ENCODE data around the gene CHAD.

CHAD gene

GRCh38 chr17:50461550-50462132 lies 7.0 kb downstream of the CHAD start:
- Histone ChIP-seq H3K4me1 (ENCODE audit: insufficient read depth, low read length, poor library complexity, severe bottlenecking) (no peaks in the 10 kb centered on the region), H4K20me1 (ENCODE audit: insufficient read depth, low read length, poor library complexity, severe bottlenecking) (no peaks in the 10 kb centered on the region), H3K4me2 (ENCODE audit: low read depth, low read length, poor library complexity, severe bottlenecking) (no peak overlapping the region), H3K9me3 (ENCODE audit: insufficient read depth, low read depth, low read length) (no peaks in the 10 kb centered on the region), H3K9me2 (replicated peaks; ENCODE audit: low read depth, low read length) (no peaks in the 10 kb centered on the region), H3K79me2 (ENCODE audit: insufficient read depth, low read length) (no peaks in the 10 kb centered on the region), H3K4me3 (ENCODE audit: low read length, poor library complexity, severe bottlenecking) (no peak overlapping the region), H3F3A (ENCODE audit: low read depth) (no peaks in the 10 kb centered on the region), H3K9ac (ENCODE audit: low read depth, low read length, poor library complexity, severe bottlenecking) (no peak overlapping the region), H3K27me3 (ENCODE audit: insufficient read depth, low read length, poor library complexity, severe bottlenecking) (no peaks in the 10 kb centered on the region), H2AFZ (ENCODE audit: low read length) (no peak overlapping the region), H3K36me3 (ENCODE audit: insufficient read depth, low read length) (no peaks in the 10 kb centered on the region)
- TF ChIP-seq, protein P1, sequence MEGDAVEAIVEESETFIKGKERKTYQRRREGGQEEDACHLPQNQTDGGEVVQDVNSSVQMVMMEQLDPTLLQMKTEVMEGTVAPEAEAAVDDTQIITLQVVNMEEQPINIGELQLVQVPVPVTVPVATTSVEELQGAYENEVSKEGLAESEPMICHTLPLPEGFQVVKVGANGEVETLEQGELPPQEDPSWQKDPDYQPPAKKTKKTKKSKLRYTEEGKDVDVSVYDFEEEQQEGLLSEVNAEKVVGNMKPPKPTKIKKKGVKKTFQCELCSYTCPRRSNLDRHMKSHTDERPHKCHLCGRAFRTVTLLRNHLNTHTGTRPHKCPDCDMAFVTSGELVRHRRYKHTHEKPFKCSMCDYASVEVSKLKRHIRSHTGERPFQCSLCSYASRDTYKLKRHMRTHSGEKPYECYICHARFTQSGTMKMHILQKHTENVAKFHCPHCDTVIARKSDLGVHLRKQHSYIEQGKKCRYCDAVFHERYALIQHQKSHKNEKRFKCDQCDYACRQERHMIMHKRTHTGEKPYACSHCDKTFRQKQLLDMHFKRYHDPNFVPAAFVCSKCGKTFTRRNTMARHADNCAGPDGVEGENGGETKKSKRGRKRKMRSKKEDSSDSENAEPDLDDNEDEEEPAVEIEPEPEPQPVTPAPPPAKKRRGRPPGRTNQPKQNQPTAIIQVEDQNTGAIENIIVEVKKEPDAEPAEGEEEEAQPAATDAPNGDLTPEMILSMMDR (conservative IDR thresholded peaks at IDR 0.05; ENCODE audit: low read length), result no peak
- no peak for TF ChIP-seq EZH2phosphoT487 (IDR thresholded peaks at IDR 0.05; ENCODE audit: borderline replicate concordance)

GRCh38 chr17:50460831-50461526 lies 7.7 kb downstream of the CHAD start:
- H3K79me2 ChIP-seq (ENCODE audit: insufficient read depth, low read length), result no peaks in the 10 kb centered on the region
- no peaks in the 10 kb centered on the region for H3K4me1 ChIP-seq (ENCODE audit: insufficient read depth, low read length, poor library complexity, severe bottlenecking)
- H3K4me3 ChIP-seq (ENCODE audit: low read length, poor library complexity, severe bottlenecking), result no peak overlapping the region
- H3K4me2 ChIP-seq (ENCODE audit: low read depth, low read length, poor library complexity, severe bottlenecking), result no peak overlapping the region
- no peak overlapping the region for H3K9ac ChIP-seq (ENCODE audit: low read depth, low read length, poor library complexity, severe bottlenecking)
- H3K36me3 ChIP-seq (ENCODE audit: insufficient read depth, low read length), result no peaks in the 10 kb centered on the region
- H3K9me3 ChIP-seq (ENCODE audit: insufficient read depth, low read depth, low read length), result no peaks in the 10 kb centered on the region
- no peaks in the 10 kb centered on the region for H4K20me1 ChIP-seq (ENCODE audit: insufficient read depth, low read length, poor library complexity, severe bottlenecking)
- H3K27me3 ChIP-seq (ENCODE audit: insufficient read depth, low read length, poor library complexity, severe bottlenecking), result no peaks in the 10 kb centered on the region
- no peak overlapping the region for H2AFZ ChIP-seq (ENCODE audit: low read length)
- TF ChIP-seq EZH2phosphoT487 (IDR thresholded peaks at IDR 0.05; ENCODE audit: borderline replicate concordance), result no peak
- TF ChIP-seq, protein P1 (conservative IDR thresholded peaks at IDR 0.05; ENCODE audit: low read length), result no peak
- no peaks in the 10 kb centered on the region for H3F3A ChIP-seq (ENCODE audit: low read depth)
- H3K9me2 ChIP-seq (replicated peaks; ENCODE audit: low read depth, low read length), result no peaks in the 10 kb centered on the region

DNA sequence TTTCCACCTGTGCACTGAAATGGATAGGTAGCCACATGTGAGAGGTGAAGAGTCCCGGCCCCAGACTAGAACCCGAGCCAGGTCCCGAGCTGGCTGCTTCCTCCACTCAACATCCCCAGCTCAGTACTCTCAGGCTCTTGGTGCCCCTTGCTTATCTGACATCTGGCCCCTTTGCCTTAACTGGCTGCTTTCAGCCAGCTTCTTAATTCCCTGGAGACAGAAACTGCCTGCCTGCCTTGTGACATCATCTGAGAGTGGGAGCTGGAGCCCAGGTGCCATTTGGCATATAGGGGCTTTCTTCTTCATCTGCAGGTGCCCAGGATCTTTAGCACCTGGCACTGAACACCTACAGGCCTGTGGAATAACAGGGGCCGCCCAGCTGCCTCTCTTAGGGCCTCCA lies 8.9 kb downstream of the CHAD start:
- no peaks in the 10 kb centered on the region for H3K79me2 ChIP-seq (ENCODE audit: insufficient read depth, low read length)
- no peak overlapping the region for H3K4me2 ChIP-seq (ENCODE audit: low read depth, low read length, poor library complexity, severe bottlenecking)
- H3K4me1 ChIP-seq (ENCODE audit: insufficient read depth, low read length, poor library complexity, severe bottlenecking), result no peaks in the 10 kb centered on the region
- H2AFZ ChIP-seq (ENCODE audit: low read length), result no peak overlapping the region
- H3K9me3 ChIP-seq (ENCODE audit: insufficient read depth, low read depth, low read length), result no peaks in the 10 kb centered on the region
- no peaks in the 10 kb centered on the region for H4K20me1 ChIP-seq (ENCODE audit: insufficient read depth, low read length, poor library complexity, severe bottlenecking)
- no peaks in the 10 kb centered on the region for H3K27me3 ChIP-seq (ENCODE audit: insufficient read depth, low read length, poor library complexity, severe bottlenecking)
- no peaks in the 10 kb centered on the region for H3K9me2 ChIP-seq (replicated peaks; ENCODE audit: low read depth, low read length)
- H3K36me3 ChIP-seq (ENCODE audit: insufficient read depth, low read length), result no peaks in the 10 kb centered on the region
- TF ChIP-seq, protein P1 (conservative IDR thresholded peaks at IDR 0.05; ENCODE audit: low read length), result no peak
- no peak for TF ChIP-seq EZH2phosphoT487 (IDR thresholded peaks at IDR 0.05; ENCODE audit: borderline replicate concordance)
- no peaks in the 10 kb centered on the region for H3F3A ChIP-seq (ENCODE audit: low read depth)
- H3K4me3 ChIP-seq (ENCODE audit: low read length, poor library complexity, severe bottlenecking), result no peak overlapping the region
- H3K9ac ChIP-seq (ENCODE audit: low read depth, low read length, poor library complexity, severe bottlenecking), result no peak overlapping the region
